ENCODE results near the gene INTS7.

INTS7 gene

DNA sequence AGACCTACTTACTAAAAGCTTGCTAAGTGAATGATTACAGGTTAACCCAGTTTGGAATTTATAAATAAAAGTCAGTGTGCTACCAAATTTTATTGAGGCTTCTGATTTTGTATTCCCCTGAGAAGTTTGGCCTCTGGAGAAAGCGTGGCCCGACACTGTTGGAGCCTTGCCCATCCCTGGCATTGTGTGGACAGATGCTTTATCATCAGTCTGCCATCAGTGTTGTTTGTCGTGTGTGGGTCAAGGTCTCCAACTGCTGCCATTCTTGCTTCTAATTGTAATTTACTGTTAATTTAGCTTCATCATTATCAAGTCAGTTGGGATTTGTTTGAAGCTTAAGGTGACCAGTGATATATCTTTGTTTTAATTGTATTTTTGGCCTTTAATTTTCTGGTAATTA is 142.8 kb downstream of the INTS7 start:
- no peaks in the 10 kb centered on the region for H3K9me3 ChIP-seq
- H3K4me3 ChIP-seq = no peak overlapping the region
- no peaks in the 10 kb centered on the region for H3K4me1 ChIP-seq
- in situ Hi-C loops (cut with MboI; ENCODE audit: low sequenced_read_pairs) = no loop called here
- H3K36me3 ChIP-seq (replicated peaks) = no peaks in the 10 kb centered on the region
- no peaks in the 10 kb centered on the region for H3K27me3 ChIP-seq (ENCODE audit: low read depth)
- DNase-seq (ENCODE audit: low spot score in 2 of 2) = no peak

- no peaks in the 10 kb centered on the region for H3K9me3 ChIP-seq
- in situ Hi-C loops (cut with MboI; ENCODE audit: low sequenced_read_pairs) = no loop called here
- DNase-seq (ENCODE audit: low spot score in 2 of 2) = no peak
- no peaks in the 10 kb centered on the region for H3K27me3 ChIP-seq (ENCODE audit: low read depth)
- H3K4me1 ChIP-seq = no peaks in the 10 kb centered on the region
- H3K4me3 ChIP-seq = no peak overlapping the region
- no peaks in the 10 kb centered on the region for H3K36me3 ChIP-seq (replicated peaks)
Measured at GRCh38 chr1:211891708-211892107, 143.6 kb downstream of the INTS7 start.

Data from HAP-1 (cell line).